ENCODE data around the gene PACS2. TPM values are rescaled to one million over a fixed set of nuclear protein-coding genes. Genes with fewer than 3 reads are reported as not detected.

Gene PACS2
- total RNA-seq, 1 experiment from 2014 or later: 100 TPM

- no peak overlapping the region for H3K4me3 Mint-ChIP-seq
- ChIA-PET CTCF (interaction anchor here (0.6 to 1.8 kb wide), 7 partner anchors 9 to 178 kb away, joined by 3 to 7 read pairs (median 3); partner anchors contain the start of gene JAG2), POLR2A (no interaction called here)
- TF ChIP-seq OVOL2 (CRISPR knock-in tag; IDR thresholded peaks at IDR 0.05; ENCODE audit: borderline replicate concordance) (no peak), HMGXB4 (CRISPR knock-in tag; IDR thresholded peaks at IDR 0.05) (no peak), AFF4 (CRISPR knock-in tag; IDR thresholded peaks at IDR 0.05; ENCODE audit: borderline replicate concordance) (no peak), IRF1 (CRISPR knock-in tag; IDR thresholded peaks at IDR 0.05) (no peak), ZSCAN18 (CRISPR knock-in tag; IDR thresholded peaks at IDR 0.05) (no peak), AR (CRISPR knock-in tag; IDR thresholded peaks at IDR 0.05) (no peak)
- no peak overlapping the region; the same call in 1 of the 2 replicates for H3K27ac Mint-ChIP-seq
- H3K36me3 Mint-ChIP-seq: peaks cover 6% of the 10 kb centered on the region; the same call in 1 of the 2 replicates
- no peaks in the 10 kb centered on the region; the same call in 1 of the 2 replicates for H3K27me3 Mint-ChIP-seq (ENCODE audit: low read depth)
- H3K9me3 Mint-ChIP-seq: peaks cover 6% of the 10 kb centered on the region
- H3K4me1 Mint-ChIP-seq: peaks cover 10% of the 10 kb centered on the region
- DNase-seq (ENCODE audit: low spot score) (no peak), ATAC-seq (no peak)
Observed at GRCh38 chr14:105346200-105346533, 31.6 kb downstream of the PACS2 start.

- Mint-ChIP-seq H3K27me3 (ENCODE audit: low read depth) (no peaks in the 10 kb centered on the region; the same call in 1 of the 2 replicates), H3K36me3 (peaks cover 6% of the 10 kb centered on the region; the same call in 1 of the 2 replicates), H3K27ac (no peak overlapping the region), H3K9me3 (peaks cover 6% of the 10 kb centered on the region), H3K4me3 (no peak overlapping the region), H3K4me1 (peaks cover 8% of the 10 kb centered on the region)
- CTCF ChIA-PET: interaction anchor here (1.2 to 1.4 kb wide), 2 partner anchors 9 to 10 kb away, joined by 3 to 4 read pairs; no protein-coding TSS in a partner anchor
- no peak for TF ChIP-seq E2F5 (CRISPR knock-in tag; IDR thresholded peaks at IDR 0.05)
- TF ChIP-seq PREB (CRISPR knock-in tag; IDR thresholded peaks at IDR 0.05; ENCODE audit: borderline replicate concordance): no peak
- TF ChIP-seq ZSCAN18 (CRISPR knock-in tag; IDR thresholded peaks at IDR 0.05): no peak
- no peak for TF ChIP-seq ZNF671 (CRISPR knock-in tag; IDR thresholded peaks at IDR 0.05)
- no peak for TF ChIP-seq ZMAT4 (CRISPR knock-in tag; IDR thresholded peaks at IDR 0.05)
- no peak for TF ChIP-seq MXD4 (CRISPR knock-in tag; IDR thresholded peaks at IDR 0.05; ENCODE audit: borderline replicate concordance)
- TF ChIP-seq FOXK1 (CRISPR knock-in tag; IDR thresholded peaks at IDR 0.05): no peak
- no peak for TF ChIP-seq TEAD4 (CRISPR knock-in tag; IDR thresholded peaks at IDR 0.05)
- POLR2A ChIA-PET: no interaction called here
- DNase-seq (ENCODE audit: low spot score): no peak
- ATAC-seq: no peak
Observed at GRCh38 chr14:105346876-105347586, 32.5 kb downstream of the PACS2 start.
